AG04450 (cell line): ENCODE measurements around the gene CNOT8. TPM values are rescaled to one million over a fixed set of nuclear protein-coding genes. Genes with fewer than 3 reads are reported as not detected.

ENCODE experiments used
- CTCF ChIA-PET: fragments of 300-600, 350-600 bp; formaldehyde crosslinking; extraction: SDS; loops from one replicate; lab custom pipeline; 2022; ENCODE audit warnings: antibody characterized with exemption, inconsistent platforms; lab: Charles Lee
- POLR2A ChIA-PET: fragments of 350-600 bp; formaldehyde crosslinking; extraction: SDS; loops from one replicate; lab custom pipeline; 2021; ENCODE audit warnings: antibody characterized with exemption, inconsistent platforms; lab: Yijun Ruan, JAX
- DNase-seq: peaks from one replicate; pipeline ENCODE4 v3.0.0-alpha.2; 2011; ENCODE audit warnings: low read depth, low spot score
- H3K27ac ChIP-seq: one replicate; pipeline ENCODE4 v1.5.1; 2012; ENCODE audit warnings: low read depth, low read length, control low read depth
- H3K27me3 ChIP-seq: one replicate; pipeline ENCODE4 v1.6.0; 2012; ENCODE audit warnings: low read length; ENCODE audit not compliant: control insufficient read depth, insufficient read depth
- H3K4me3 ChIP-seq: 2 replicates; pipeline ENCODE4 v1.5.1; 2011; ENCODE audit warnings: mild to moderate bottlenecking, low read depth, low read length, control low read depth
- H3K9me3 ChIP-seq: 2 replicates; pipeline ENCODE4 v1.5.1; 2012; ENCODE audit warnings: low read length; ENCODE audit not compliant: control insufficient read depth, insufficient read depth
- polyA plus RNA-seq: library from polyadenylated mRNA; depleted of rRNA; stranded (reverse); fragments of >200 nt; gene quantifications from 2 replicates; pipeline ENCODE4 v1.2.3, GENCODE V29; 2011
- TF ChIP-seq, protein P1 (sequence below): IDR thresholded peaks from 2 replicates; pipeline ENCODE4 v1.5.1; 2011; ENCODE audit warnings: low read depth, low read length, control low read depth, inconsistent platforms

Gene CNOT8
- polyA plus RNA-seq, 1 experiment: 51.8 TPM

DNA sequence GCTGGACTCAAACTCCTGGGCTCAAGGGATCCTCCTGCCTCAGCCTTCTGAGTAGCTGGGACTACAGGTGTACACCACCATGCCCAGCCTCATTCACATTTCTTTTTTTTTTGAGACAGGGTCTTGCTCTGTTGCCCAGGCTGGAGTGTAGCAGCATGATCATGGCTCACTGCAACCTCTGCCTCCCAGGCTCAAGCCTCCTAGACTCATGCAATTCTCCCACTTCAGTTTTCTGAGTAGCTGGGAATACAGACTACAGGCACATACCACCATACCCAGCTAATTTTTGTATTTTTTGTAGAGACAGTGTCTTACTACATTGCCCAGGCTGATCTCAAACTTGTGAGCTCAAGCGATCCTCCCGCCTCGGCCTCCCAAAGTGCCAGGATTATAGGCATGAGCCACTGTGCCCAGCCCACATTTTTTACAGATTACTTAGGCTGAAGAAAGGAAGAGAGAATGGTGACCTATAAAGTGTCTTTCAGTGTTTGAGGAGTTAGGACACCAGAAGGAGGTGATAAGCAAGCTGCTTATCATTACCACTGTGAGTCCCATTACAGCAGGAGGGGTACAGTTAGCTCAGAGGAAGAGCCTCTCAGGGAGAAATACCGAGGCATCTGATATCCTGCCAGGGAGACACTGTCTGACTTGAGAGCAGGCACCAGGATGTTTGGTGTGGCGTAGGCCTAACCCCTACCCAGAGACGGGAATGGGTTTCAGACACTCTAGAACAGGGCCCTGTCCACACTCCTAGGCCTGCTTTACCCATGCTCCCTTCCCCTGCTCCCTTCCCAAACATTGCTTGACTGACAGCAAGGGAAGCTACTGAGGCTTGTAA is 17.8 kb upstream of the CNOT8 start:
- Histone ChIP-seq H3K27ac (no peak overlapping the region), H3K9me3 (no peaks in the 10 kb centered on the region), H3K27me3 (no peaks in the 10 kb centered on the region), H3K4me3 (no peak overlapping the region)
- POLR2A ChIA-PET: no interaction called here
- DNase-seq: no peak
- TF ChIP-seq, protein P1, sequence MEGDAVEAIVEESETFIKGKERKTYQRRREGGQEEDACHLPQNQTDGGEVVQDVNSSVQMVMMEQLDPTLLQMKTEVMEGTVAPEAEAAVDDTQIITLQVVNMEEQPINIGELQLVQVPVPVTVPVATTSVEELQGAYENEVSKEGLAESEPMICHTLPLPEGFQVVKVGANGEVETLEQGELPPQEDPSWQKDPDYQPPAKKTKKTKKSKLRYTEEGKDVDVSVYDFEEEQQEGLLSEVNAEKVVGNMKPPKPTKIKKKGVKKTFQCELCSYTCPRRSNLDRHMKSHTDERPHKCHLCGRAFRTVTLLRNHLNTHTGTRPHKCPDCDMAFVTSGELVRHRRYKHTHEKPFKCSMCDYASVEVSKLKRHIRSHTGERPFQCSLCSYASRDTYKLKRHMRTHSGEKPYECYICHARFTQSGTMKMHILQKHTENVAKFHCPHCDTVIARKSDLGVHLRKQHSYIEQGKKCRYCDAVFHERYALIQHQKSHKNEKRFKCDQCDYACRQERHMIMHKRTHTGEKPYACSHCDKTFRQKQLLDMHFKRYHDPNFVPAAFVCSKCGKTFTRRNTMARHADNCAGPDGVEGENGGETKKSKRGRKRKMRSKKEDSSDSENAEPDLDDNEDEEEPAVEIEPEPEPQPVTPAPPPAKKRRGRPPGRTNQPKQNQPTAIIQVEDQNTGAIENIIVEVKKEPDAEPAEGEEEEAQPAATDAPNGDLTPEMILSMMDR: no peak
- CTCF ChIA-PET: interaction anchor here (0.6 to 1.0 kb wide), 2 partner anchors 8 to 336 kb away, joined by 3 read pairs; no protein-coding TSS in a partner anchor

DNA sequence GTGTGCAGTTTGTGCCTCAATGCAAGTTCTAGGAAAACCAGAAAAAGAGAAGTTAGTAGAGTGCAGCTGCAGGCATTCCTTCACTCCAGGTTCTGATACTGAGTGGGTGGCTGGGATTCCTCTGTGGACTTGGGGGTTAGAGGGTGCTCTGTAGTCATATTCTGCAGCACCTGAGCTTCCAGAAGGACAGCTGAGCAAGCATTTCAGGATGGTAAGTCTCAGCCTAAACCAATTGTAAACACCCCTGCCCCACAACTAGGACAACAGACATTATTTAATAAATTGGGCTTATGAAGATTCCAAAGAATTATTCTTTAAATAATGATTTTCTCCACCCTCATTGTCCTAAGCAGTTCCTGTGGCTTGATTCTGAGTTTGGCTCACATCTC is 17.2 kb upstream of the CNOT8 start:
- no peak overlapping the region for H3K27ac ChIP-seq
- no peak overlapping the region for H3K4me3 ChIP-seq
- CTCF ChIA-PET: interaction anchor here (1.0 kb wide), 1 partner anchor 9 kb away, joined by 3 read pairs; no protein-coding TSS in a partner anchor
- H3K9me3 ChIP-seq: no peaks in the 10 kb centered on the region
- POLR2A ChIA-PET: no interaction called here
- no peak for DNase-seq
- no peaks in the 10 kb centered on the region for H3K27me3 ChIP-seq
- TF ChIP-seq, protein P1: no peak

DNA sequence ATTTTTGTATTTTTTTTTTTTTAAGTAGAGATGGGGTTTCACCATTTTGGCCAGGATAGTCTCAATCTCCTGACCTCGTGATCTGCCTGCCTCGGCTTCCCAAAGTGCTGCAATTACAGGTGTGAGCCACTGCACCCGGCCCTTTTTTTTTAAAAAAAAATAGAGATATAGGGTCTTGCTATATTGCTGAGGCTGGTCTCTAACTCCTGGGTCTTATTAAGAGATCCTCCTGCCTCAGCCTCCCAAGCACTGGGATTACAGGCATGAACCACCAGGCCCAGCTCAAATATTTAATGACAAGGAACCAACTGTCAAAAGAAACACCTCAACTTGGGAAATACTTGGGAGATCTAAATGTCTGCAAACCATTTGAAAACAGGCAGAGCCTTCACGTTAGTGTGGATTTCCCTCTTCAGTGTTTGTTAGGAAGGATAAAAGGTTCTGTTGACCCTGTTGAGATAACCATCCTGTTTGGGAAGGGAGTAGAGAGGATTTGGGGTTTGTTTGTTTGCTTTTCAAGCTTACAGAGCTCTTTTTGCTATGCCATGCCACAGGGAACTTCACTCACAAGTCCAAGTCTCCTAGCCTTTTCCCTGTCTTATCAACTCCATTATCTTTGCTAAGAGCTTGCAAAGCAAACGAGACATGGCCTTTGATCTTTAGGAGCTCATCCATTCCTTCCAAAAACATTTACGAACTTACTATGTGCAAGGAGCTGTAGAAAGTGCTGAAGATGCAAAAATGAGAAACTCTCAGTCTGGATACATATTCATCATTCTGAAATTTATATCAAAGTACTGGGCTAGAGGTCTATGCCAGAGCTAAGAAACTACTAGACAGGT is 15.5 kb upstream of the CNOT8 start:
- ChIA-PET CTCF (interaction anchor here (0.9 kb wide), 1 partner anchor 17 kb away, joined by 3 read pairs; no protein-coding TSS in a partner anchor), POLR2A (interaction anchor here (0.8 kb wide), 1 partner anchor 44 kb away, joined by 8 read pairs; no protein-coding TSS in a partner anchor)
- DNase-seq: no peak
- Histone ChIP-seq H3K27ac (no peak overlapping the region), H3K27me3 (no peaks in the 10 kb centered on the region), H3K4me3 (no peak overlapping the region), H3K9me3 (no peaks in the 10 kb centered on the region)
- TF ChIP-seq, protein P1: no peak

DNA sequence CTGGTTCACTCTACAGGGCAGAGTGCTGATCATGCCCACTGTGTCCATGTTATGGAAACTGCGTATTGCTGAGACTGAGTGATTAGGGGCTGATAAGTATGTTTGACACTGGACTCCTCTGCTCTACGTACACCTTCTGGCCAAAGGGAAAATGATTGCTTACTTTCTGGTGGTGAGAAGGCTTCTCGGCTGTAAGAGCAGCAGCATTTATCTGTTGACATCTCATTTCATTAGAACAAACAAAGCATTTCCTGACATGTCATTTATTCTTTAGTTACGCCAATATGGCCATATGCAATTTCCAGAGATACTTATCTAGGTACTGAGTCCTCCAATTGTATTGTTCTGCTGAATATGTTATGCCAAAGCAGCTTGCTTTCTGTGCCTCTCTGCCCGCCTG is 13.6 kb upstream of the CNOT8 start:
- Histone ChIP-seq H3K9me3 (no peaks in the 10 kb centered on the region), H3K27me3 (no peaks in the 10 kb centered on the region), H3K4me3 (no peak overlapping the region), H3K27ac (no peak overlapping the region)
- no peak for DNase-seq
- TF ChIP-seq, protein P1: no peak
- CTCF ChIA-PET: interaction anchor here (0.6 kb wide), 1 partner anchor 27 kb away, joined by 3 read pairs; no protein-coding TSS in a partner anchor
- POLR2A ChIA-PET: no interaction called here
